Peyer's patch (tissue), 4 donors: ENCODE results near the gene RFX3.

Experiments
- POLR2A ChIP-seq, 2 donors: fragments of 450-650 bp; IDR thresholded peaks; one replicate each; pipeline ENCODE4 v1.5.1; 2017; ENCODE audit warnings: antibody characterized with exemption in 2 of 2, mild to moderate bottlenecking in 2 of 2, moderate library complexity in 2 of 2
- TF ChIP-seq, protein P1 (sequence below), 6 experiments: fragments of 450-650 bp in 4 of 6; fragments of 200-600 bp in 2 of 6; sonication (generic) in 1 of 6; IDR thresholded peaks; one replicate each; pipeline ENCODE4 v1.5.1; 2017 to 2019; ENCODE audit warnings: antibody characterized with exemption in 6 of 6, mild to moderate bottlenecking in 3 of 6, moderate library complexity in 1 of 6

DNA sequence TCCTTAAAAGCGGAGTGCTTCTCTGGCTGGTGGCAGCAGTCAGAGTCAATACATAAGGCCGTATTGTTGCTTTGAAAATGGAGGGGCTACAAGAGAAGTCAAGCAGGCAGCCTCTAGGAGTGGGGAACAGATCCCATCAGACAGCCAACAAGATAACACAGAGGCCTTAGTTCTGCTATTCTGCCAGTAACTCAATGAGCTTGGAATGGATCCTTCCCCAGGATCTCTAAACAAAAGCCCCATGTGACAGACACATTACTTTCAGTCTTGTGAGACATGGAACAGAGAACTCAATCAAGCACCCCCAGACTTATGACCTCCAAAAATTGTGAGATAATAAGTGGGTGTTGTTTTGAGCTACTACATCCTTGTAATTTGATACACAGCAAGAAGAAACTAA lies 158.6 kb downstream of the RFX3 start:
- TF ChIP-seq, protein P1, sequence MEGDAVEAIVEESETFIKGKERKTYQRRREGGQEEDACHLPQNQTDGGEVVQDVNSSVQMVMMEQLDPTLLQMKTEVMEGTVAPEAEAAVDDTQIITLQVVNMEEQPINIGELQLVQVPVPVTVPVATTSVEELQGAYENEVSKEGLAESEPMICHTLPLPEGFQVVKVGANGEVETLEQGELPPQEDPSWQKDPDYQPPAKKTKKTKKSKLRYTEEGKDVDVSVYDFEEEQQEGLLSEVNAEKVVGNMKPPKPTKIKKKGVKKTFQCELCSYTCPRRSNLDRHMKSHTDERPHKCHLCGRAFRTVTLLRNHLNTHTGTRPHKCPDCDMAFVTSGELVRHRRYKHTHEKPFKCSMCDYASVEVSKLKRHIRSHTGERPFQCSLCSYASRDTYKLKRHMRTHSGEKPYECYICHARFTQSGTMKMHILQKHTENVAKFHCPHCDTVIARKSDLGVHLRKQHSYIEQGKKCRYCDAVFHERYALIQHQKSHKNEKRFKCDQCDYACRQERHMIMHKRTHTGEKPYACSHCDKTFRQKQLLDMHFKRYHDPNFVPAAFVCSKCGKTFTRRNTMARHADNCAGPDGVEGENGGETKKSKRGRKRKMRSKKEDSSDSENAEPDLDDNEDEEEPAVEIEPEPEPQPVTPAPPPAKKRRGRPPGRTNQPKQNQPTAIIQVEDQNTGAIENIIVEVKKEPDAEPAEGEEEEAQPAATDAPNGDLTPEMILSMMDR (IDR thresholded peaks at IDR 0.05), result no peak
- TF ChIP-seq POLR2A (IDR thresholded peaks at IDR 0.05), result no peak
